GM20000 (cell line): ENCODE results near the gene WNT1.

Experiments
- DNase-seq: peaks from one replicate; pipeline ENCODE4 v3.0.0; 2012; ENCODE audit warnings: low spot score
- TF ChIP-seq, protein P1 (sequence below): IDR thresholded peaks from 2 replicates; pipeline ENCODE4 v1.5.1; 2012; ENCODE audit warnings: mild to moderate bottlenecking, control low read depth; ENCODE audit errors: extremely low read depth, missing control alignments

The WNT1 gene

DNA sequence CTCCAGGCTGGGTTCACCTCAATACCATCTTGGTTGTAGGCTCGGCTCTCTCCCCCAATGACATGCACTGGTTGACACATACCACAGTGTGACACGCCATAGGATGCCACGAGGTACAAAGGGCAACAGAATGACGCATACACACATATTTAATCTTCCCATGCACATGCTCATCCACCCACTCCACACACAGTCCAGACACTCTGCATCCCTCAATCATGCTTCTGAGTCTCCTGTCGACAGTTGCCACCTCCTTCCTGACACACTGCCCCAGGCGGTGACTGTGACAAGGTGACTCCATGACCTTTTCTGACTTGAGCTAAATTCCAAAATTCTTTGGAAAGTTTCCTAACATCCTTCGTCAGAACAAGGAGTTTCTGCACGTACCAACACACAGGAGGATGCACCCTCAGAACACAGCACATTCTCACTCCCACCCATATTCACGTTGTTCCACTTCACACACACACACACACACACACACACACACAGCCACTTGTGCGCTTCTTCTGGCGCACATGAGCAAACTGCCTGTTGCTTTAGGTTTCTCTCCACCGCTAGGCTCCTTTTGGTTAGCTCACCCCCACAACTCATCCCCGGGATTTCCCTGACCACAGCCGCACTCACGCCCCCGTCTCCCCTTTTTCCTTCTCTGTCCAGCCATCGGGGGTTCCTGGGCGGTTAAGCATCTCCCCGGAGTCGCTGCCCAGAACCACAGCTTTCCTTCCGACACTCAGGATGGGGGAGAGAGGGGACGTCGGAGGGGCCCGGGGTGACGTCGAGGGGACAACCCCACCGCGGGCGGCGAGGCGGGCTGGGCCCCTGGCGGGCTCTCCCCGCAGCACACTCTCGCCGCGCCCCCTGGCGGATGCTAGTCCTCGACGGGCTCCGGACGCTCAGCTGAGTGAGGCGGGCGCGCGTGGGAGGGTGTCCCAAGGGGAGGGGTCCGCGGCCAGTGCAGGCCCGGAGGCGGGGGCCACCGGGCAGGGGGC, 536 bp upstream of the WNT1 start:
- peak; percentile 91 for DNase-seq
- TF ChIP-seq, protein P1, sequence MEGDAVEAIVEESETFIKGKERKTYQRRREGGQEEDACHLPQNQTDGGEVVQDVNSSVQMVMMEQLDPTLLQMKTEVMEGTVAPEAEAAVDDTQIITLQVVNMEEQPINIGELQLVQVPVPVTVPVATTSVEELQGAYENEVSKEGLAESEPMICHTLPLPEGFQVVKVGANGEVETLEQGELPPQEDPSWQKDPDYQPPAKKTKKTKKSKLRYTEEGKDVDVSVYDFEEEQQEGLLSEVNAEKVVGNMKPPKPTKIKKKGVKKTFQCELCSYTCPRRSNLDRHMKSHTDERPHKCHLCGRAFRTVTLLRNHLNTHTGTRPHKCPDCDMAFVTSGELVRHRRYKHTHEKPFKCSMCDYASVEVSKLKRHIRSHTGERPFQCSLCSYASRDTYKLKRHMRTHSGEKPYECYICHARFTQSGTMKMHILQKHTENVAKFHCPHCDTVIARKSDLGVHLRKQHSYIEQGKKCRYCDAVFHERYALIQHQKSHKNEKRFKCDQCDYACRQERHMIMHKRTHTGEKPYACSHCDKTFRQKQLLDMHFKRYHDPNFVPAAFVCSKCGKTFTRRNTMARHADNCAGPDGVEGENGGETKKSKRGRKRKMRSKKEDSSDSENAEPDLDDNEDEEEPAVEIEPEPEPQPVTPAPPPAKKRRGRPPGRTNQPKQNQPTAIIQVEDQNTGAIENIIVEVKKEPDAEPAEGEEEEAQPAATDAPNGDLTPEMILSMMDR = peak; percentile 81

DNA sequence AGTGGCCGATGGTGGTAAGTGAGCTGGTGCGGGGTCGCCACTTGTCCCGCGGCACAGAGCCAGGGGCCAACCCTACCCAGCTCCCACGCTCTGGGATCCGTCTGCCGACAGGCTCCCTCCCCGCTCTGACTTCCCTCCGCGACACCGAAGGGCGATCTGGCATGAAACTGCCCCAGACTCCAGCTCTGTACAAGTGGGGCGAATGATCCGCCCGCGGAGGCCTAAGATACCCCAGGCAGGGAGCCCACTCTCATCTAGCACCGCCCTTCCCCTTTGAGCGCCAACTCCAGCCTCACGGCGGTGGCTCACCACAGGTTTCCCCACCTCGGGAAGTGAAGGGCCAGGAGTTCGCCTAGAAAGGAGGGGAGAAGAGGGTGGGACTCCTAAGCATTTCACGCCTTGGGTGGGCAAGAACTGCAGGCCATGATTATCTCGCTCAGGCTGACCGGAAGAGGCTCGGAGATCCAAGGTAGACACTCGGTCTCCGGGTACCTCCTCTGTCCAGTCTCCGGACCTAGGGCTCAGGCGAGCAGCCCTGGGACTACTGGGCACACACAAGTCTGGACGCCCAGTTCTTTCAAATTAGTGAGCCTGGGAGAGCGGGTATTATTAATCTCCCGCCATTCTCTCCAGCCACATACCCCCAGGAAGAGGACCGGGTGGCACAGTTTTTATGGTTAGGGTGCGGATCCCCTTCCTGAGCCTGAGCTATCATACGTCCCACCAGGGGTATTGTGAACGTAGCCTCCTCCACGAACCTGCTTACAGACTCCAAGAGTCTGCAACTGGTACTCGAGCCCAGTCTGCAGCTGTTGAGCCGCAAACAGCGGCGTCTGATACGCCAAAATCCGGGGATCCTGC, 849 bp downstream of the WNT1 start:
- TF ChIP-seq, protein P1 = no peak
- peak; percentile 53 for DNase-seq

DNA sequence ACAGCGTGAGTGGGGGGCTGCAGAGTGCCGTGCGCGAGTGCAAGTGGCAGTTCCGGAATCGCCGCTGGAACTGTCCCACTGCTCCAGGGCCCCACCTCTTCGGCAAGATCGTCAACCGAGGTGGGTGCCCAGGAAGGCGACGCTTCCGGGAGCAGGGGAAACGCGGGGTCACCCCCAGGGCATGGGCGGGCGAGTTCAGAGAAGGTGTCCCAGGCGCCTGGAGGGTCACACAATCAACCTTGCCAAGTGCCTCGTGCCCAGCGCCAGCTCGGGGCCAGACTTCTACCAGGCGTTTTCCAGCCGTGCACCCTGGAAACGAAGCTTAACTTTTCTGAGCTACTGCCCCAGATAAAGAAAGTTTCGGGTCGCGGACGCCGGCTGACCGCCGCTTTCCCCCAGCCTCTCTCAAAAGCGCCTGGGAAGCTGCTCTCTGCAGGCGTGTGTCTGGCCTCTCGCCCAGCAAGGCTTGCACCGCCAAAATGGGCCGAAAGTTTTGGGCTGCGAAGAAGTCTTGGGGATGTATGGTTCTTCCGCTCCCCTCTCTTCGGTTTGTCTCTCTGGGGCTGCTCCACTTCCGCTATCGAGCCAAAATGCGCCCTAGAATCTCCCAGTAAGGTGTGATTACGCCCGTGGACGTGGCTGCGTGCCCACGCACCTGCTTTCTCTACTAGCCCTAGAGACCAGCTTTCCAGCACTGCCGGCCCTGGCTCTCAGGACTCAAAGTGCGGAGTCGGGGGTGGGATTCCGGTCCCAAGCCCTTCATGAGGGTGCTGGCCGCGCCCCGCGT, 1.7 kb downstream of the WNT1 start:
- peak; percentile 68 for DNase-seq
- TF ChIP-seq, protein P1 = no peak

DNA sequence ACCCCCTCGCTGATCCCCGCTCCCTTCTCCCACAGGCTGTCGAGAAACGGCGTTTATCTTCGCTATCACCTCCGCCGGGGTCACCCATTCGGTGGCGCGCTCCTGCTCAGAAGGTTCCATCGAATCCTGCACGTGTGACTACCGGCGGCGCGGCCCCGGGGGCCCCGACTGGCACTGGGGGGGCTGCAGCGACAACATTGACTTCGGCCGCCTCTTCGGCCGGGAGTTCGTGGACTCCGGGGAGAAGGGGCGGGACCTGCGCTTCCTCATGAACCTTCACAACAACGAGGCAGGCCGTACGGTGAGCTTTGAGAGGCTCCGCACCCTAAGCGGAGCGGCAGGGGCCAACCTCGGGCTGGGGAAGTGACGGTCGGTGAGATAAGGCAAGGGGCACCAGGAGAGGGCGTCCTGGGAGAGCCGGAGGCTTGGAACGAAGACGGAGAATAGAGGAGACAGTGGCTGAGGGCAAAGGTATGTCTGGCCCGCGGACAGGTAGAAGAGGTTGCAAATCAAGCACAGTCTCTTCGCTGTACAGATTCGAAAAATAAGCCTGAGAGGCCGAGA, 2.3 kb downstream of the WNT1 start:
- TF ChIP-seq, protein P1 = peak; percentile 8
- peak; percentile 66 for DNase-seq

DNA sequence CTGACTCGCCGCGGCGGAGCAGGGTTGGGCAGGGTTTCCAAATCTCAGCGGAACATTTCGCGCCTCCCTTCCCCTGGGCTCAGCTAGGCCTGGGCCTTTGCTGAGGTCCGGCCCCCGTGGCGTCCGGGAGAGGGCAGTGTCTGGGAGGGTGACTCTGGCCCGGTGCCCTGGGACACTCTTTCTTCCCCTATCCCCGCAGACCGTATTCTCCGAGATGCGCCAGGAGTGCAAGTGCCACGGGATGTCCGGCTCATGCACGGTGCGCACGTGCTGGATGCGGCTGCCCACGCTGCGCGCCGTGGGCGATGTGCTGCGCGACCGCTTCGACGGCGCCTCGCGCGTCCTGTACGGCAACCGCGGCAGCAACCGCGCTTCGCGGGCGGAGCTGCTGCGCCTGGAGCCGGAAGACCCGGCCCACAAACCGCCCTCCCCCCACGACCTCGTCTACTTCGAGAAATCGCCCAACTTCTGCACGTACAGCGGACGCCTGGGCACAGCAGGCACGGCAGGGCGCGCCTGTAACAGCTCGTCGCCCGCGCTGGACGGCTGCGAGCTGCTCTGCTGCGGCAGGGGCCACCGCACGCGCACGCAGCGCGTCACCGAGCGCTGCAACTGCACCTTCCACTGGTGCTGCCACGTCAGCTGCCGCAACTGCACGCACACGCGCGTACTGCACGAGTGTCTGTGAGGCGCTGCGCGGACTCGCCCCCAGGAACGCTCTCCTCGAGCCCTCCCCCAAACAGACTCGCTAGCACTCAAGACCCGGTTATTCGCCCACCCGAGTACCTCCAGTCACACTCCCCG, 3.0 kb downstream of the WNT1 start:
- DNase-seq = peak; percentile 66
- TF ChIP-seq, protein P1 = no peak

DNA sequence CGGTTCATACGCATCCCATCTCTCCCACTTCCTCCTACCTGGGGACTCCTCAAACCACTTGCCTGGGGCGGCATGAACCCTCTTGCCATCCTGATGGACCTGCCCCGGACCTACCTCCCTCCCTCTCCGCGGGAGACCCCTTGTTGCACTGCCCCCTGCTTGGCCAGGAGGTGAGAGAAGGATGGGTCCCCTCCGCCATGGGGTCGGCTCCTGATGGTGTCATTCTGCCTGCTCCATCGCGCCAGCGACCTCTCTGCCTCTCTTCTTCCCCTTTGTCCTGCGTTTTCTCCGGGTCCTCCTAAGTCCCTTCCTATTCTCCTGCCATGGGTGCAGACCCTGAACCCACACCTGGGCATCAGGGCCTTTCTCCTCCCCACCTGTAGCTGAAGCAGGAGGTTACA, 3.6 kb downstream of the WNT1 start:
- DNase-seq = no peak
- TF ChIP-seq, protein P1 = no peak
